Adrenal gland (tissue), 5 donors: ENCODE measurements around the gene ANGPTL4.

Experiments used
- POLR2A ChIP-seq, 2 donors: fragments of 450-650 bp; IDR thresholded peaks; one replicate each; pipeline ENCODE4 v1.6.1; 2017; ENCODE audit warnings: antibody characterized with exemption in 2 of 2, mild to moderate bottlenecking in 2 of 2, moderate library complexity in 1 of 2
- TF ChIP-seq, protein P1 (sequence below), 6 experiments: fragments of 450-650 bp in 4 of 6; fragments of 200-600 bp in 2 of 6; sonication (generic) in 1 of 6; IDR thresholded peaks; 1 replicate in 5 of 6; 2 replicates in 1 of 6; pipeline versions ENCODE4 v1.5.1 to v1.8.0; 2016 to 2021; ENCODE audit warnings: antibody characterized with exemption in 6 of 6, mild to moderate bottlenecking in 2 of 6, moderate library complexity in 1 of 6
- donor health status: DM: no; HTN: no; CAD: no.

DNA sequence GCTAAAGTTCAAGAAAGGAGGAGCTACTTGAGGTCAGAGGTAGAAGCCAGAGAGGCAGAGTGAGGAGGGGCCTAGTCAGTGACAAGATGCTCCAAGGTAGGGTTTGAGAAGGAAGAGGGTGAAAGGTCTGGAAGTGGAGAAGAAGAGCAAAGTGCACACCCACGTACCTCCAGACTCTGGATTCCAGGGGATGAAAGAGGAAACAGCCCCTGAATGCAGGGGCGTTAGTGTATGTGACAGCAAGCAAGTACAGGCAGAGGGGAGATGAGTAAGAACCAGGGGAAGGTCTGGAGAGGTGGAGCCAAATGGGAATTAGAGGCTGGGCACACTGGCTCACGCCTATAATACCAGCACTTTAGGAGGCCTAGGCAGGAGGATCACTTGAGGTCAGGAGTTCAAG is 34.0 kb upstream of the ANGPTL4 start:
- TF ChIP-seq, protein P1, sequence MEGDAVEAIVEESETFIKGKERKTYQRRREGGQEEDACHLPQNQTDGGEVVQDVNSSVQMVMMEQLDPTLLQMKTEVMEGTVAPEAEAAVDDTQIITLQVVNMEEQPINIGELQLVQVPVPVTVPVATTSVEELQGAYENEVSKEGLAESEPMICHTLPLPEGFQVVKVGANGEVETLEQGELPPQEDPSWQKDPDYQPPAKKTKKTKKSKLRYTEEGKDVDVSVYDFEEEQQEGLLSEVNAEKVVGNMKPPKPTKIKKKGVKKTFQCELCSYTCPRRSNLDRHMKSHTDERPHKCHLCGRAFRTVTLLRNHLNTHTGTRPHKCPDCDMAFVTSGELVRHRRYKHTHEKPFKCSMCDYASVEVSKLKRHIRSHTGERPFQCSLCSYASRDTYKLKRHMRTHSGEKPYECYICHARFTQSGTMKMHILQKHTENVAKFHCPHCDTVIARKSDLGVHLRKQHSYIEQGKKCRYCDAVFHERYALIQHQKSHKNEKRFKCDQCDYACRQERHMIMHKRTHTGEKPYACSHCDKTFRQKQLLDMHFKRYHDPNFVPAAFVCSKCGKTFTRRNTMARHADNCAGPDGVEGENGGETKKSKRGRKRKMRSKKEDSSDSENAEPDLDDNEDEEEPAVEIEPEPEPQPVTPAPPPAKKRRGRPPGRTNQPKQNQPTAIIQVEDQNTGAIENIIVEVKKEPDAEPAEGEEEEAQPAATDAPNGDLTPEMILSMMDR (IDR thresholded peaks at IDR 0.05) = no peak
- TF ChIP-seq POLR2A (IDR thresholded peaks at IDR 0.05) = no peak
